Sigmoid colon (tissue), 7 donors: ENCODE measurements around the gene ITM2B. TPM values are rescaled to one million over a fixed set of nuclear protein-coding genes. Genes with fewer than 3 reads are reported as not detected.

Experiments
- DNase-seq: peaks from one replicate; pipeline ENCODE4 v3.0.0-alpha.2; 2019
- H3K27ac ChIP-seq, 4 donors: fragments of 200-600 bp; sonication (generic); one replicate each; pipeline ENCODE4 v1.5.1; 2016 to 2019; ENCODE audit warnings: mild to moderate bottlenecking in 1 of 4
- H3K27me3 ChIP-seq, 3 donors: fragments of 200-600 bp; sonication (generic); one replicate each; pipeline ENCODE4 v1.5.1; 2019; ENCODE audit warnings: mild to moderate bottlenecking in 1 of 3
- H3K36me3 ChIP-seq, 4 donors: fragments of 200-600 bp; sonication (generic); one replicate each; pipeline ENCODE4 v1.5.1; 2016 to 2019
- H3K4me1 ChIP-seq, 4 donors: fragments of 200-600 bp; sonication (generic); one replicate each; pipeline ENCODE4 v1.5.1; 2017 to 2019
- H3K4me3 ChIP-seq, 4 donors: fragments of 200-600 bp; sonication (generic); one replicate each; pipeline ENCODE4 v1.5.1; 2017 to 2019; ENCODE audit warnings: mild to moderate bottlenecking in 2 of 4, moderate library complexity in 1 of 4
- H3K9me3 ChIP-seq, 4 donors: fragments of 200-600 bp in 3 of 4; sonication (generic) in 3 of 4; one replicate each; pipeline versions ENCODE4 v1.5.1 to v1.6.1; 2013 to 2019
- EP300 ChIP-seq, 4 donors: sonication (generic); formaldehyde crosslinking; IDR thresholded peaks; one replicate each; pipeline ENCODE4 v1.6.1; 2017; ENCODE audit warnings: antibody characterized with exemption in 4 of 4
- POLR2A ChIP-seq, 2 donors: fragments of 450-650 bp; IDR thresholded peaks; one replicate each; pipeline ENCODE4 v1.6.1; 2016; ENCODE audit warnings: antibody characterized with exemption in 2 of 2, mild to moderate bottlenecking in 2 of 2, moderate library complexity in 2 of 2
- POLR2AphosphoS5 ChIP-seq, 4 donors: sonication (generic); formaldehyde crosslinking; IDR thresholded peaks; one replicate each; pipeline ENCODE4 v1.6.1; 2017; ENCODE audit warnings: antibody characterized with exemption in 4 of 4
- WGBS, 2 donors: extraction: QIAGEN DNeasy Blood & Tissue Kit; methylation state at CpG; one replicate each; pipeline ENCODE4 v1.1.7; 2013; 5-methylcytosine and 5-hydroxymethylcytosine counted together
- intact Hi-C: fragments of 100-400 bp; cut with DNase I; formaldehyde crosslinking; loops from one replicate; pipeline ENCODE4 v1.15.1; 2023
- polyA plus RNA-seq, 3 donors: library from polyadenylated mRNA; stranded (reverse); fragments of 200-250 nt; gene quantifications; one replicate each; pipeline ENCODE4 v1.2.3, GENCODE V29; 2013
- total RNA-seq, 4 donors: library from RNA; depleted of rRNA; stranded (reverse); fragments of >200 nt; gene quantifications; one replicate each; pipeline ENCODE4 v1.1.0, GENCODE V29; 2016
- TF ChIP-seq, protein P1 (sequence below), 4 experiments: fragments of 450-650 bp in 3 of 4; fragments of 200-600 bp in 1 of 4; IDR thresholded peaks; one replicate each; pipeline ENCODE4 v1.5.1; 2016 to 2019; ENCODE audit warnings: antibody characterized with exemption in 4 of 4, mild to moderate bottlenecking in 3 of 4, moderate library complexity in 2 of 4
- donor health status: healthy with polysubstance abuse.
- donor health status: Bipolar disorder and iron deficiency.
- donor health status: healthy.

Gene ITM2B
- total and polyA plus RNA-seq, 7 donors, result 147 to 478 (median 285) TPM

DNA sequence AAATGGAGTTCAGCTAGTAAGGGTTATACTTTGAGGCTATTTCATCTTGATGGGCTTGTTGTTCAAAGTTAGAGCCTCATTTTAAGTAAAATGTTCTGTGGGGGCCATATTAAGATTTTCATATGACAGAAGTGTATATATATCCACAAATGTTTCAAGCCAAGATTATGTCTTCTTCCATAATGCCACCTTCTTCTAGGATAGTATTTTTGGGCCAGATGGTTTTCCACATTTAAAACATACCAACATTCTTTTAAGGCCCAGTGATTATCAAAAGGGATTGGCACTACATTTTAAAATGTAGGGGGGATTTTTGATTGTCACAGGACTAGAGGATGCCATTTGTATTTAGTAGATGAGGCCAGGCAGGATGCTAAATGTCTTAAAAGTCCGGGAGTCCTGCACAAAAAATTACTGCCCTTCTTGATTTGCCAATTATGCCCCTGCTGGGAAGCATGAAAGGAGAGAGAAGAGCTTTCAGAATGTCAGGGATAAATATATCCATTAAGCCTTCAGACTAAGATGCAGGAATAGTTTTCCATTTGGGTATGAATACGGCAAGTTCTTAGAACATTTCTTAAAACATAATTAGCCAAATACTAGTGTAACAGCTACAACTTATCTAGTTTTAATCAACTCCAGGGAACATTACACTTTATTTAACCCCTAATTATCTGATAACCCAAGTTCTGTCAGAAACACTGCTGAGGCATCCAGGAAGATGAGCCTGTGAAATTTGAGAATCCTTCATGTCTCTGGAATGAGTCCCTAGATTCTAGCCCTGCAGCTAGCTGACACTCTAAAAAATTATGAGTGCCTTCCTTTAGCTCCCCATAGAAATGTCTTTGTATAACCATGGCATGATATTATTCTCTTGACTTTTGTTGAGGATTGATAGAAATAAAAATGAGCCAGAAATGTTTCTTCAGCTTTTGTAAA lies 34.0 kb downstream of the ITM2B start:
- intact Hi-C loops, result no loop called here
- no peak overlapping the region for H3K27ac ChIP-seq
- DNase-seq, result no peak
- no peak overlapping the region for H3K4me3 ChIP-seq
- WGBS, 2 donors, result 96 to 97% methylated on average over 2 of the region's 2 CpGs
- H3K27me3 ChIP-seq, result no peaks in the 10 kb centered on the region
- no peaks in the 10 kb centered on the region for H3K9me3 ChIP-seq
- H3K4me1 ChIP-seq, result peaks cover 0 to 6% (median 2%) of the 10 kb centered on the region in 4 donors
- H3K36me3 ChIP-seq, result peaks cover 0 to 57% (median 14%) of the 10 kb centered on the region in 4 donors
- no peak for TF ChIP-seq EP300 (IDR thresholded peaks at IDR 0.05)
- TF ChIP-seq POLR2AphosphoS5 (IDR thresholded peaks at IDR 0.05), result no peak
- TF ChIP-seq, protein P1, sequence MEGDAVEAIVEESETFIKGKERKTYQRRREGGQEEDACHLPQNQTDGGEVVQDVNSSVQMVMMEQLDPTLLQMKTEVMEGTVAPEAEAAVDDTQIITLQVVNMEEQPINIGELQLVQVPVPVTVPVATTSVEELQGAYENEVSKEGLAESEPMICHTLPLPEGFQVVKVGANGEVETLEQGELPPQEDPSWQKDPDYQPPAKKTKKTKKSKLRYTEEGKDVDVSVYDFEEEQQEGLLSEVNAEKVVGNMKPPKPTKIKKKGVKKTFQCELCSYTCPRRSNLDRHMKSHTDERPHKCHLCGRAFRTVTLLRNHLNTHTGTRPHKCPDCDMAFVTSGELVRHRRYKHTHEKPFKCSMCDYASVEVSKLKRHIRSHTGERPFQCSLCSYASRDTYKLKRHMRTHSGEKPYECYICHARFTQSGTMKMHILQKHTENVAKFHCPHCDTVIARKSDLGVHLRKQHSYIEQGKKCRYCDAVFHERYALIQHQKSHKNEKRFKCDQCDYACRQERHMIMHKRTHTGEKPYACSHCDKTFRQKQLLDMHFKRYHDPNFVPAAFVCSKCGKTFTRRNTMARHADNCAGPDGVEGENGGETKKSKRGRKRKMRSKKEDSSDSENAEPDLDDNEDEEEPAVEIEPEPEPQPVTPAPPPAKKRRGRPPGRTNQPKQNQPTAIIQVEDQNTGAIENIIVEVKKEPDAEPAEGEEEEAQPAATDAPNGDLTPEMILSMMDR (IDR thresholded peaks at IDR 0.05), result no peak
- TF ChIP-seq POLR2A (IDR thresholded peaks at IDR 0.05), result no peak

DNA sequence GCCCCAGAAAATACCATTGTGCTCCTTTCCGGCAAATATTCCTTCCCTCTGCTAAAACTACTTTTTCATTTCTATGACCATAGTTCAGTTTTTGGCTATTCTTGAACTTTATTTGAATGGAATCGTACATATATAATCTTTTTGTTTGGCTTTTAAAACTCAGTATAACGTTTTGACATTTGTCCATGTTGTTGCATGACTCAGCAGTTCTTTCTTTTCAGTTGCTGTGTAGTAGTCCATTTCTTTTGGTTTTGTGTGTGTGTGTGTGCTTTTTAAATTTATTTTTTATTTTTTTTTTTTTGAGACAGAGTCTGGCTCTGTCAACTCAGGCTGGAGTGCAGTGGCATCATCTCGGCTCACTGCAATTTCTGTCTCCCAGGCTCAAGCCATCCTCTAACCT lies 35.0 kb downstream of the ITM2B start:
- no peak for DNase-seq
- Histone ChIP-seq H3K4me1 (peaks cover 0 to 6% (median 2%) of the 10 kb centered on the region in 4 donors), H3K27me3 (no peaks in the 10 kb centered on the region), H3K36me3 (peaks cover 0 to 46% (median 11%) of the 10 kb centered on the region in 4 donors), H3K9me3 (no peaks in the 10 kb centered on the region), H3K4me3 (no peak overlapping the region), H3K27ac (no peak overlapping the region)
- WGBS, 2 donors, result 93 to 94% methylated on average over 4 of the region's 4 CpGs
- intact Hi-C loops, result no loop called here
- TF ChIP-seq, protein P1 (IDR thresholded peaks at IDR 0.05), result no peak
- TF ChIP-seq POLR2A (IDR thresholded peaks at IDR 0.05) (no peak), POLR2AphosphoS5 (IDR thresholded peaks at IDR 0.05) (no peak), EP300 (IDR thresholded peaks at IDR 0.05) (no peak)

DNA sequence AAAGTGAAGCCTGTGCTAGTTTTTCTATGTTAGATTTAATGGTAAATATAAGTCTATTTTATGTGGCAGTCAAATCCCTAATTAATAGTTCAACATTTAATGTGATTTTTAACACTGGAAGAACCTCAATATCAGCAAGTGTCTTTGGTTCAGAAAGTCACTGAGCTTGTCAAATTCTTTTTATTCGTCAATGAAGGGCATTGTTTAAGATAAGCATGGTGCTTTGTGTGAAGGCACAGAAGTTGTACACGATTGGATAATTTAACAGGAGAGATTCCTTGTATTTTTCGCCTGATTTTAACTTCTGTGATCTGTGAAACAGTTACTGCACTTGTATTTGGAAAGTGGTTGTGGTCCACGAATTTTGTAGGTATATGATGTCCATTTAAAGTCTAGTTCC lies 40.3 kb downstream of the ITM2B start:
- DNase-seq, result no peak
- Histone ChIP-seq H3K4me1 (no peaks in the 10 kb centered on the region), H3K4me3 (no peak overlapping the region), H3K36me3 (peaks cover 0 to 14% (median 3%) of the 10 kb centered on the region in 4 donors), H3K27ac (no peak overlapping the region), H3K27me3 (no peaks in the 10 kb centered on the region), H3K9me3 (no peaks in the 10 kb centered on the region)
- intact Hi-C loops, result no loop called here
- TF ChIP-seq POLR2A (IDR thresholded peaks at IDR 0.05), result no peak
- TF ChIP-seq POLR2AphosphoS5 (IDR thresholded peaks at IDR 0.05), result no peak
- TF ChIP-seq, protein P1 (IDR thresholded peaks at IDR 0.05), result no peak
- TF ChIP-seq EP300 (IDR thresholded peaks at IDR 0.05), result no peak
- 89 to 90% methylated on average over 4 of the region's 4 CpGs for WGBS, 2 donors

DNA sequence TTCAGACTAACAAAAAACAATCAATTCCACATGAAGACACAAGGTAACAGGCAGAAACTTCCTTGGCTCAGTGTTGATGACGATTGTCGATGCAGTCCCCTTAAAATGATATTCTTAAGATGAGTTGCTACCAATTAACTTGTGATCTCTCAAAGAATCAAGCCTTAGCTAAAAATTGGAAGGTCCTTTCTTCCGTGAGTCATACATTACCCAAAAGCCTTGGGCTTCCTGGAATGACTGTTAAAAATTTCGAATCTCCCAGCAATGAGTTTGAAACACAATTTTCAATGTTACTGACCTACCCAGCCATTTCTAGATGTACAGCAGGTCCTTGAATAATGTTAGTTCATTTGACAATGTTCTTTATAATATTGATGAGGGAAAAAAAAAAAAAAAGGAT lies 42.5 kb downstream of the ITM2B start:
- WGBS, 2 donors, result 84 to 89% methylated on average over 4 of the region's 4 CpGs
- DNase-seq, result no peak
- TF ChIP-seq POLR2A (IDR thresholded peaks at IDR 0.05) (no peak), POLR2AphosphoS5 (IDR thresholded peaks at IDR 0.05) (no peak), EP300 (IDR thresholded peaks at IDR 0.05) (no peak)
- TF ChIP-seq, protein P1 (IDR thresholded peaks at IDR 0.05), result no peak
- no peak overlapping the region for H3K27ac ChIP-seq
- no peaks in the 10 kb centered on the region for H3K9me3 ChIP-seq
- no peak overlapping the region for H3K4me3 ChIP-seq
- no peaks in the 10 kb centered on the region for H3K36me3 ChIP-seq
- H3K27me3 ChIP-seq, result no peaks in the 10 kb centered on the region
- H3K4me1 ChIP-seq, result no peaks in the 10 kb centered on the region
- intact Hi-C loops, result no loop called here
